HG03108 (cell line): Measurements from ENCODE around the gene PDGFB.

ENCODE experiments used
- ATAC-seq: cut with Tn5 transposase; IDR thresholded peaks from one replicate; pipeline ENCODE4 v1.9.1; 2021; ENCODE audit warnings: moderate library complexity; ENCODE audit not compliant: unreplicated experiment

The PDGFB gene

GRCh38 chr22:39241794-39242594 is 2.8 kb downstream of the PDGFB start:
- ATAC-seq, result no peak

- ATAC-seq, result no peak
Measured at GRCh38 chr22:39240831-39241793, 3.7 kb downstream of the PDGFB start.

- no peak for ATAC-seq
Measured at GRCh38 chr22:39239561-39240423, 5.0 kb downstream of the PDGFB start.

GRCh38 chr22:39238966-39239505 is 5.7 kb downstream of the PDGFB start:
- no peak for ATAC-seq

- no peak for ATAC-seq
Measured at GRCh38 chr22:39238561-39238960, 6.2 kb downstream of the PDGFB start.

GRCh38 chr22:39238101-39238466 is 6.7 kb downstream of the PDGFB start:
- ATAC-seq, result no peak

- no peak for ATAC-seq
Measured at GRCh38 chr22:39237318-39238100, 7.3 kb downstream of the PDGFB start.

GRCh38 chr22:39236321-39237317 is 8.2 kb downstream of the PDGFB start:
- peak; percentile 41 for ATAC-seq

- ATAC-seq, result no peak
Measured at GRCh38 chr22:39234867-39235687, 9.7 kb downstream of the PDGFB start.

GRCh38 chr22:39234472-39234787 is 10.4 kb downstream of the PDGFB start:
- ATAC-seq, result no peak

- no peak for ATAC-seq
Measured at GRCh38 chr22:39233710-39234471, 10.9 kb downstream of the PDGFB start.

GRCh38 chr22:39232806-39233709 is 11.7 kb downstream of the PDGFB start:
- no peak for ATAC-seq

GRCh38 chr22:39232246-39232645 is 12.5 kb downstream of the PDGFB start:
- ATAC-seq, result no peak

- no peak for ATAC-seq
Measured at GRCh38 chr22:39231197-39231950, 13.4 kb downstream of the PDGFB start.
